Mononuclear cell (primary cell): ENCODE measurements around the gene PRTFDC1. TPM values are rescaled to one million over a fixed set of nuclear protein-coding genes. Genes with fewer than 3 reads are reported as not detected.
"Not testable (repeated sequence)": the region's sequence is repeated elsewhere in the genome, so short reads cannot be mapped to it uniquely, and the experiment has no call there.

Source experiments
- H3K27me3 ChIP-seq: 2 replicates; pipeline ENCODE4 v1.6.0; 2011; ENCODE audit warnings: low read length, control low read depth; ENCODE audit not compliant: insufficient read depth
- H3K4me1 ChIP-seq: 2 replicates; pipeline ENCODE4 v1.5.1; 2011; ENCODE audit warnings: mild to moderate bottlenecking, low read length, control low read depth; ENCODE audit not compliant: insufficient read depth
- H3K4me3 ChIP-seq: 2 replicates; pipeline ENCODE4 v1.5.1; 2011; ENCODE audit warnings: mild to moderate bottlenecking, low read length, moderate library complexity
- H3K9me3 ChIP-seq: 2 replicates; pipeline ENCODE4 v1.5.1; 2011; ENCODE audit warnings: low read depth, mild to moderate bottlenecking, control low read depth, low read length
- total RNA-seq: library from RNA; depleted of rRNA; stranded (reverse); fragments of >200 nt; gene quantifications from one replicate; pipeline ENCODE4 v1.2.3, GENCODE V29; 2012

PRTFDC1 gene
- total RNA-seq, 1 donor, result 3.0 TPM

GRCh38 chr10:24847112-24848070 lies 105.0 kb downstream of the PRTFDC1 start:
- no peaks in the 10 kb centered on the region for H3K27me3 ChIP-seq
- H3K4me3 ChIP-seq, result no peak overlapping the region
- no peaks in the 10 kb centered on the region for H3K9me3 ChIP-seq
- H3K4me1 ChIP-seq, result no peaks in the 10 kb centered on the region

- no peaks in the 10 kb centered on the region for H3K4me1 ChIP-seq
- no peaks in the 10 kb centered on the region for H3K9me3 ChIP-seq
- no peak overlapping the region for H3K4me3 ChIP-seq
- no peaks in the 10 kb centered on the region for H3K27me3 ChIP-seq
Measured at GRCh38 chr10:24844742-24845141, 107.7 kb downstream of the PRTFDC1 start.

- no peaks in the 10 kb centered on the region for H3K9me3 ChIP-seq
- H3K4me1 ChIP-seq, result no peaks in the 10 kb centered on the region
- H3K4me3 ChIP-seq, result no peak overlapping the region
- no peaks in the 10 kb centered on the region for H3K27me3 ChIP-seq
Measured at GRCh38 chr10:24843256-24843655, 109.2 kb downstream of the PRTFDC1 start.

GRCh38 chr10:24842856-24843255 lies 109.5 kb downstream of the PRTFDC1 start:
- H3K4me1 ChIP-seq, result no peaks in the 10 kb centered on the region
- no peaks in the 10 kb centered on the region for H3K27me3 ChIP-seq
- H3K9me3 ChIP-seq, result no peaks in the 10 kb centered on the region
- H3K4me3 ChIP-seq, result no peak overlapping the region

GRCh38 chr10:24841530-24841929 lies 110.9 kb downstream of the PRTFDC1 start:
- Histone ChIP-seq H3K27me3 (no peaks in the 10 kb centered on the region), H3K4me1 (no peaks in the 10 kb centered on the region), H3K4me3 (no peak overlapping the region), H3K9me3 (no peaks in the 10 kb centered on the region)

GRCh38 chr10:24840784-24841183 lies 111.6 kb downstream of the PRTFDC1 start:
- Histone ChIP-seq H3K9me3 (no peaks in the 10 kb centered on the region), H3K4me3 (no peak overlapping the region), H3K4me1 (no peaks in the 10 kb centered on the region)

GRCh38 chr10:24837781-24838180 lies 114.6 kb downstream of the PRTFDC1 start:
- not testable (repeated sequence) for H3K9me3 ChIP-seq, H3K4me3 ChIP-seq, H3K27me3 ChIP-seq, H3K4me1 ChIP-seq

More at GRCh38 chr10:24840784-24841183, 111.6 kb downstream of the PRTFDC1 start:
- no peaks in the 10 kb centered on the region for H3K27me3 ChIP-seq

GRCh38 chr10:24834869-24835268 lies 117.5 kb downstream of the PRTFDC1 start:
- Histone ChIP-seq H3K9me3 (no peaks in the 10 kb centered on the region), H3K4me3 (no peak overlapping the region), H3K4me1 (no peaks in the 10 kb centered on the region), H3K27me3 (no peaks in the 10 kb centered on the region)

- H3K27me3 ChIP-seq, result no peaks in the 10 kb centered on the region
Measured at GRCh38 chr10:24826009-24826408, 126.4 kb downstream of the PRTFDC1 start.

GRCh38 chr10:24825551-24825950 lies 126.9 kb downstream of the PRTFDC1 start:
- Histone ChIP-seq H3K27me3 (no peaks in the 10 kb centered on the region), H3K4me1 (no peaks in the 10 kb centered on the region), H3K9me3 (no peaks in the 10 kb centered on the region), H3K4me3 (no peak overlapping the region)

More at GRCh38 chr10:24826009-24826408, 126.4 kb downstream of the PRTFDC1 start:
- H3K4me3 ChIP-seq, result no peak overlapping the region
- no peaks in the 10 kb centered on the region for H3K9me3 ChIP-seq
- no peaks in the 10 kb centered on the region for H3K4me1 ChIP-seq

- H3K27me3 ChIP-seq, result no peaks in the 10 kb centered on the region
- no peaks in the 10 kb centered on the region for H3K4me1 ChIP-seq
- no peaks in the 10 kb centered on the region for H3K9me3 ChIP-seq
- no peak overlapping the region for H3K4me3 ChIP-seq
Measured at GRCh38 chr10:24824536-24824935, 127.9 kb downstream of the PRTFDC1 start.

- H3K9me3 ChIP-seq, result no peaks in the 10 kb centered on the region
- no peak overlapping the region for H3K4me3 ChIP-seq
- no peaks in the 10 kb centered on the region for H3K27me3 ChIP-seq
- H3K4me1 ChIP-seq, result no peaks in the 10 kb centered on the region
Measured at GRCh38 chr10:24824124-24824523, 128.3 kb downstream of the PRTFDC1 start.

GRCh38 chr10:24822590-24822989 lies 129.8 kb downstream of the PRTFDC1 start:
- no peak overlapping the region for H3K4me3 ChIP-seq
- H3K4me1 ChIP-seq, result no peaks in the 10 kb centered on the region
- H3K9me3 ChIP-seq, result no peaks in the 10 kb centered on the region
- H3K27me3 ChIP-seq, result no peaks in the 10 kb centered on the region

- Histone ChIP-seq H3K9me3 (no peaks in the 10 kb centered on the region), H3K4me1 (no peaks in the 10 kb centered on the region), H3K4me3 (no peak overlapping the region), H3K27me3 (no peaks in the 10 kb centered on the region)
Measured at GRCh38 chr10:24821986-24822385, 130.4 kb downstream of the PRTFDC1 start.

GRCh38 chr10:24816868-24817396 lies 135.5 kb downstream of the PRTFDC1 start:
- no peak overlapping the region for H3K4me3 ChIP-seq
- H3K4me1 ChIP-seq, result no peaks in the 10 kb centered on the region
- no peaks in the 10 kb centered on the region for H3K9me3 ChIP-seq
- H3K27me3 ChIP-seq, result no peaks in the 10 kb centered on the region
